ENCODE results near the gene FAXDC2.

The FAXDC2 gene

GRCh38 chr5:154806176-154806575 is 44.2 kb downstream of the FAXDC2 start:
- no peak overlapping the region for H3K4me3 ChIP-seq (ENCODE audit: low read depth, low read length)
- H3K23ac ChIP-seq (ENCODE audit: low read length), result no peak overlapping the region
- H2BK5ac ChIP-seq (ENCODE audit: low read depth, low read length, poor library complexity), result no peak overlapping the region
- no CpG with 5 or more reads among the region's 4 CpGs for WGBS (ENCODE audit: extremely low coverage, insufficient coverage, insufficient read length)
- no peak overlapping the region for H3K27ac ChIP-seq (ENCODE audit: low read depth, low read length)
- no peak overlapping the region for H2AK5ac ChIP-seq (ENCODE audit: low read length)
- no peak overlapping the region for H3K4me2 ChIP-seq (ENCODE audit: low read length)
- no peaks in the 10 kb centered on the region for H3K4me1 ChIP-seq (ENCODE audit: control insufficient read depth in 1 of 2, insufficient read depth in 2 of 2, low read length in 2 of 2)
- H2BK12ac ChIP-seq (ENCODE audit: low read length), result no peak overlapping the region
- H2BK120ac ChIP-seq (ENCODE audit: insufficient read depth, low read length, poor library complexity), result no peak overlapping the region
- H3K9me3 ChIP-seq (ENCODE audit: insufficient read depth, low read depth, low read length), result no peaks in the 10 kb centered on the region
- H3K14ac ChIP-seq (ENCODE audit: low read length), result no peak overlapping the region
- H4K91ac ChIP-seq (ENCODE audit: low read depth, low read length), result no peak overlapping the region
- H3K79me2 ChIP-seq (ENCODE audit: control insufficient read depth, insufficient read depth, low read length, poor library complexity), result no peaks in the 10 kb centered on the region
- H4K8ac ChIP-seq (ENCODE audit: low read depth, low read length), result no peak overlapping the region
- no peak overlapping the region for H3K18ac ChIP-seq (ENCODE audit: low read length)
- H3K4ac ChIP-seq (ENCODE audit: low read depth, low read length), result no peak overlapping the region
- H3K9ac ChIP-seq (ENCODE audit: low read length), result no peak overlapping the region
- DNase-seq, result peak; percentile 24 to 70
- H3K36me3 ChIP-seq (ENCODE audit: control insufficient read depth in 1 of 2, insufficient read depth in 2 of 2, low read length in 2 of 2), result peaks cover 43 to 61% of the 10 kb centered on the region in 2 experiments
- no peaks in the 10 kb centered on the region for H3K79me1 ChIP-seq (ENCODE audit: low read length)
- no peaks in the 10 kb centered on the region for H3K27me3 ChIP-seq (ENCODE audit: insufficient read depth, low read length)
- no peak overlapping the region for H4K12ac ChIP-seq (ENCODE audit: low read depth, low read length)
- H2AFZ ChIP-seq (ENCODE audit: insufficient read depth, low read length, poor library complexity), result no peak overlapping the region

- Histone ChIP-seq H2BK5ac (ENCODE audit: low read depth, low read length, poor library complexity) (no peak overlapping the region), H3K79me2 (ENCODE audit: control insufficient read depth, insufficient read depth, low read length, poor library complexity) (no peaks in the 10 kb centered on the region), H3K9me3 (ENCODE audit: insufficient read depth, low read depth, low read length) (no peaks in the 10 kb centered on the region), H3K4me3 (ENCODE audit: low read depth, low read length) (no peak overlapping the region), H2AFZ (ENCODE audit: insufficient read depth, low read length, poor library complexity) (no peak overlapping the region), H4K12ac (ENCODE audit: low read depth, low read length) (no peak overlapping the region), H3K4ac (ENCODE audit: low read depth, low read length) (no peak overlapping the region), H3K4me1 (ENCODE audit: control insufficient read depth in 1 of 2, insufficient read depth in 2 of 2, low read length in 2 of 2) (no peaks in the 10 kb centered on the region), H3K79me1 (ENCODE audit: low read length) (no peaks in the 10 kb centered on the region), H2BK120ac (ENCODE audit: insufficient read depth, low read length, poor library complexity) (no peak overlapping the region), H3K14ac (ENCODE audit: low read length) (no peak overlapping the region), H3K4me2 (ENCODE audit: low read length) (no peak overlapping the region), H2AK5ac (ENCODE audit: low read length) (no peak overlapping the region), H3K23ac (ENCODE audit: low read length) (no peak overlapping the region), H3K27me3 (ENCODE audit: insufficient read depth, low read length) (no peaks in the 10 kb centered on the region), H3K27ac (ENCODE audit: low read depth, low read length) (no peak overlapping the region), H3K18ac (ENCODE audit: low read length) (no peak overlapping the region), H2BK12ac (ENCODE audit: low read length) (no peak overlapping the region), H4K91ac (ENCODE audit: low read depth, low read length) (no peak overlapping the region), H3K36me3 (ENCODE audit: control insufficient read depth in 1 of 2, insufficient read depth in 2 of 2, low read length in 2 of 2) (peaks cover 39 to 67% of the 10 kb centered on the region in 2 experiments), H3K9ac (ENCODE audit: low read length) (no peak overlapping the region), H4K8ac (ENCODE audit: low read depth, low read length) (no peak overlapping the region)
- no CpG with 5 or more reads among the region's 9 CpGs for WGBS (ENCODE audit: extremely low coverage, insufficient coverage, insufficient read length)
- DNase-seq, result no peak
These were observed 48.4 kb downstream of the FAXDC2 start for GRCh38 chr5:154802050-154802449.

- Histone ChIP-seq H2BK12ac (ENCODE audit: low read length) (no peak overlapping the region), H2BK5ac (ENCODE audit: low read depth, low read length, poor library complexity) (no peak overlapping the region)
- WGBS (ENCODE audit: extremely low coverage, insufficient coverage, insufficient read length), result no CpG with 5 or more reads among the region's 3 CpGs
These were observed 49.3 kb downstream of the FAXDC2 start for GRCh38 chr5:154801083-154801482.

GRCh38 chr5:154800582-154800981 is 49.8 kb downstream of the FAXDC2 start:
- H3K14ac ChIP-seq (ENCODE audit: low read length), result no peak overlapping the region
- H3K79me2 ChIP-seq (ENCODE audit: control insufficient read depth, insufficient read depth, low read length, poor library complexity), result no peaks in the 10 kb centered on the region
- no peak overlapping the region for H3K4me3 ChIP-seq (ENCODE audit: low read depth, low read length)
- H4K91ac ChIP-seq (ENCODE audit: low read depth, low read length), result no peak overlapping the region
- no peak overlapping the region for H3K9ac ChIP-seq (ENCODE audit: low read length)
- no peak overlapping the region for H2BK12ac ChIP-seq (ENCODE audit: low read length)
- H2BK120ac ChIP-seq (ENCODE audit: insufficient read depth, low read length, poor library complexity), result no peak overlapping the region
- H3K9me3 ChIP-seq (ENCODE audit: insufficient read depth, low read depth, low read length), result no peaks in the 10 kb centered on the region
- H3K79me1 ChIP-seq (ENCODE audit: low read length), result no peaks in the 10 kb centered on the region
- no peak overlapping the region for H2AK5ac ChIP-seq (ENCODE audit: low read length)
- H3K23ac ChIP-seq (ENCODE audit: low read length), result no peak overlapping the region
- H3K18ac ChIP-seq (ENCODE audit: low read length), result no peak overlapping the region
- no peak overlapping the region for H3K27ac ChIP-seq (ENCODE audit: low read depth, low read length)
- H2AFZ ChIP-seq (ENCODE audit: insufficient read depth, low read length, poor library complexity), result no peak overlapping the region
- no peak overlapping the region for H3K4me2 ChIP-seq (ENCODE audit: low read length)
- H4K8ac ChIP-seq (ENCODE audit: low read depth, low read length), result no peak overlapping the region
- no peak overlapping the region for H3K4ac ChIP-seq (ENCODE audit: low read depth, low read length)
- H3K36me3 ChIP-seq (ENCODE audit: control insufficient read depth in 1 of 2, insufficient read depth in 2 of 2, low read length in 2 of 2), result peaks cover 35 to 61% of the 10 kb centered on the region in 2 experiments
- no peak for DNase-seq
- no peaks in the 10 kb centered on the region for H3K4me1 ChIP-seq (ENCODE audit: control insufficient read depth in 1 of 2, insufficient read depth in 2 of 2, low read length in 2 of 2)
- no peak overlapping the region for H4K12ac ChIP-seq (ENCODE audit: low read depth, low read length)
- H2BK5ac ChIP-seq (ENCODE audit: low read depth, low read length, poor library complexity), result no peak overlapping the region
- no peaks in the 10 kb centered on the region for H3K27me3 ChIP-seq (ENCODE audit: insufficient read depth, low read length)

More at GRCh38 chr5:154801083-154801482, 49.3 kb downstream of the FAXDC2 start:
- Histone ChIP-seq H3K27me3 (ENCODE audit: insufficient read depth, low read length) (no peaks in the 10 kb centered on the region), H3K4me3 (ENCODE audit: low read depth, low read length) (no peak overlapping the region), H3K18ac (ENCODE audit: low read length) (no peak overlapping the region), H3K36me3 (ENCODE audit: control insufficient read depth in 1 of 2, insufficient read depth in 2 of 2, low read length in 2 of 2) (peaks cover 39 to 66% of the 10 kb centered on the region in 2 experiments), H4K12ac (ENCODE audit: low read depth, low read length) (no peak overlapping the region), H4K8ac (ENCODE audit: low read depth, low read length) (no peak overlapping the region), H3K9ac (ENCODE audit: low read length) (no peak overlapping the region), H2BK120ac (ENCODE audit: insufficient read depth, low read length, poor library complexity) (no peak overlapping the region), H2AK5ac (ENCODE audit: low read length) (no peak overlapping the region), H3K27ac (ENCODE audit: low read depth, low read length) (no peak overlapping the region), H4K91ac (ENCODE audit: low read depth, low read length) (no peak overlapping the region), H2AFZ (ENCODE audit: insufficient read depth, low read length, poor library complexity) (no peak overlapping the region), H3K4me1 (ENCODE audit: control insufficient read depth in 1 of 2, insufficient read depth in 2 of 2, low read length in 2 of 2) (no peaks in the 10 kb centered on the region), H3K4ac (ENCODE audit: low read depth, low read length) (no peak overlapping the region), H3K23ac (ENCODE audit: low read length) (no peak overlapping the region), H3K14ac (ENCODE audit: low read length) (no peak overlapping the region), H3K79me1 (ENCODE audit: low read length) (no peaks in the 10 kb centered on the region), H3K9me3 (ENCODE audit: insufficient read depth, low read depth, low read length) (no peaks in the 10 kb centered on the region), H3K79me2 (ENCODE audit: control insufficient read depth, insufficient read depth, low read length, poor library complexity) (no peaks in the 10 kb centered on the region), H3K4me2 (ENCODE audit: low read length) (no peak overlapping the region)
- DNase-seq, result no peak
